Stimulated activated CD8-positive, alpha-beta memory T cell treated with anti-CD3 and anti-CD28 coated beads, Interleukin-12 subunit alpha, Interleukin-12 subunit beta, amount 100 ng/mL, for 4 hours (primary cell): ENCODE data around the gene NT5E.

Source experiments
- DNase-seq: peaks from one replicate; pipeline ENCODE4 v3.0.0-alpha.2; 2020; ENCODE audit warnings: low read depth

NT5E gene

GRCh38 chr6:85421972-85422371 is 27.9 kb upstream of the NT5E start:
- no peak for DNase-seq

GRCh38 chr6:85422996-85423395 is 26.9 kb upstream of the NT5E start:
- DNase-seq: no peak

GRCh38 chr6:85424981-85425380 is 24.9 kb upstream of the NT5E start:
- DNase-seq: no peak

GRCh38 chr6:85425997-85426396 is 23.9 kb upstream of the NT5E start:
- no peak for DNase-seq

GRCh38 chr6:85428486-85428885 is 21.4 kb upstream of the NT5E start:
- DNase-seq: no peak

GRCh38 chr6:85429346-85429745 is 20.5 kb upstream of the NT5E start:
- no peak for DNase-seq

- no peak for DNase-seq
Measured at GRCh38 chr6:85431271-85431670, 18.6 kb upstream of the NT5E start.

GRCh38 chr6:85432554-85432953 is 17.3 kb upstream of the NT5E start:
- DNase-seq: no peak

- no peak for DNase-seq
Measured at GRCh38 chr6:85435851-85436250, 14.0 kb upstream of the NT5E start.

- DNase-seq: no peak
Measured at GRCh38 chr6:85436411-85436810, 13.5 kb upstream of the NT5E start.

GRCh38 chr6:85436939-85437495 is 12.9 kb upstream of the NT5E start:
- no peak for DNase-seq

GRCh38 chr6:85443349-85444117 is 6.3 kb upstream of the NT5E start:
- DNase-seq: no peak

- DNase-seq: peak; percentile 44
Measured at GRCh38 chr6:85449388-85449817, 480 bp upstream of the NT5E start.

- DNase-seq: no peak
Measured at GRCh38 chr6:85451565-85452306, 1.9 kb downstream of the NT5E start.

GRCh38 chr6:85452441-85452881 is 2.6 kb downstream of the NT5E start:
- DNase-seq: no peak

GRCh38 chr6:85453052-85453451 is 3.2 kb downstream of the NT5E start:
- no peak for DNase-seq

GRCh38 chr6:85453490-85453889 is 3.6 kb downstream of the NT5E start:
- DNase-seq: no peak

- DNase-seq: no peak
Measured at GRCh38 chr6:85455471-85456026, 5.7 kb downstream of the NT5E start.

GRCh38 chr6:85456782-85457181 is 6.9 kb downstream of the NT5E start:
- no peak for DNase-seq

- DNase-seq: no peak
Measured at GRCh38 chr6:85458184-85458583, 8.3 kb downstream of the NT5E start.

- no peak for DNase-seq
Measured at GRCh38 chr6:85458782-85459181, 8.9 kb downstream of the NT5E start.

GRCh38 chr6:85459224-85459901 is 9.5 kb downstream of the NT5E start:
- no peak for DNase-seq
